MM.1S (cell line): ENCODE data around the gene DNAL1.

Experiments used
- DNase-seq: peaks from one replicate; pipeline ENCODE4 v3.0.0-alpha.2; 2015
- H2AFZ ChIP-seq: fragments of 300-600 bp; sonication (generic); 2 replicates; pipeline ENCODE4 v1.6.0; 2016; ENCODE audit warnings: antibody characterized with exemption, low read length
- H3F3A ChIP-seq: fragments of 300-600 bp; sonication (generic); 2 replicates; pipeline ENCODE4 v1.6.1; 2016; ENCODE audit warnings: mild to moderate bottlenecking, antibody characterized with exemption, low read length, moderate library complexity, mixed read lengths; ENCODE audit not compliant: insufficient read depth
- H3K27ac ChIP-seq: fragments of 300-600 bp; sonication (generic); 2 replicates; pipeline ENCODE4 v1.5.1; 2016; ENCODE audit warnings: mild to moderate bottlenecking, low read length
- H3K27me3 ChIP-seq: fragments of 300-600 bp; sonication (generic); replicated peaks from 2 replicates; pipeline ENCODE4 v1.6.0; 2016; ENCODE audit warnings: low read length; ENCODE audit not compliant: insufficient read depth
- H3K36me3 ChIP-seq: fragments of 300-600 bp; sonication (generic); replicated peaks from 2 replicates; pipeline ENCODE4 v1.6.1; 2016; ENCODE audit warnings: mild to moderate bottlenecking, low read length, mixed read lengths; ENCODE audit not compliant: insufficient read depth
- H3K4me1 ChIP-seq: fragments of 300-600 bp; sonication (generic); 2 replicates; pipeline ENCODE4 v1.6.1; 2016; ENCODE audit warnings: low read length, mixed read lengths
- H3K4me2 ChIP-seq: fragments of 300-600 bp; sonication (generic); 2 replicates; pipeline ENCODE4 v1.6.0; 2016; ENCODE audit warnings: low read depth, low read length
- H3K4me3 ChIP-seq: fragments of 300-600 bp; sonication (generic); 2 replicates; pipeline ENCODE4 v1.5.1; 2016; ENCODE audit warnings: low read length, mixed read lengths
- H3K79me2 ChIP-seq: fragments of 300-600 bp; sonication (generic); 2 replicates; pipeline ENCODE4 v1.6.1; 2016; ENCODE audit warnings: mixed run types, low read length, mixed read lengths
- H3K9ac ChIP-seq: fragments of 300-600 bp; sonication (generic); 2 replicates; pipeline ENCODE4 v1.6.1; 2016; ENCODE audit warnings: low read length, mixed read lengths
- H3K9me2 ChIP-seq: fragments of 300-600 bp; sonication (generic); replicated peaks from 2 replicates; pipeline ENCODE4 v1.6.1; 2016; ENCODE audit warnings: mild to moderate bottlenecking, low read length, mixed read lengths; ENCODE audit not compliant: insufficient read depth
- H3K9me3 ChIP-seq: fragments of 300-600 bp; sonication (generic); replicated peaks from 2 replicates; pipeline ENCODE4 v1.6.1; 2016; ENCODE audit warnings: mild to moderate bottlenecking, low read length, mixed read lengths; ENCODE audit not compliant: insufficient read depth
- H4K20me1 ChIP-seq: fragments of 300-600 bp; sonication (generic); 2 replicates; pipeline ENCODE4 v1.6.1; 2016; ENCODE audit warnings: mild to moderate bottlenecking, low read length, moderate library complexity, mixed read lengths; ENCODE audit not compliant: insufficient read depth
- CTCF ChIP-seq: fragments of 300-600 bp; sonication (generic); IDR thresholded peaks from 2 replicates; pipeline ENCODE4 v1.5.1; 2016; ENCODE audit warnings: antibody characterized with exemption, low read length, mixed read lengths
- EZH2 ChIP-seq: fragments of 300-600 bp; sonication (generic); optimal IDR thresholded peaks from 2 replicates; pipeline ENCODE3; 2017; ENCODE audit warnings: low read depth, mild to moderate bottlenecking, antibody characterized with exemption, low read length, mixed read lengths
- EZH2phosphoT487 ChIP-seq: fragments of 300-600 bp; sonication (generic); IDR thresholded peaks from 2 replicates; pipeline ENCODE4 v1.6.1; 2018; ENCODE audit warnings: antibody characterized with exemption, low read length

The DNAL1 gene

GRCh38 chr14:73720636-73721035 is 75.8 kb downstream of the DNAL1 start:
- Histone ChIP-seq H4K20me1 (no peaks in the 10 kb centered on the region), H3K4me3 (no peak overlapping the region), H3K9ac (no peak overlapping the region), H2AFZ (no peak overlapping the region), H3K4me1 (no peaks in the 10 kb centered on the region), H3K9me2 (no peaks in the 10 kb centered on the region), H3K9me3 (no peaks in the 10 kb centered on the region), H3K27ac (no peak overlapping the region), H3K79me2 (no peaks in the 10 kb centered on the region), H3K4me2 (no peak overlapping the region), H3K36me3 (no peaks in the 10 kb centered on the region), H3F3A (no peaks in the 10 kb centered on the region), H3K27me3 (no peaks in the 10 kb centered on the region)
- no peak for DNase-seq
- TF ChIP-seq CTCF: no peak
- TF ChIP-seq EZH2: no peak

- Histone ChIP-seq H3K27me3 (no peaks in the 10 kb centered on the region), H3K27ac (no peak overlapping the region), H3F3A (no peaks in the 10 kb centered on the region), H4K20me1 (no peaks in the 10 kb centered on the region), H2AFZ (no peak overlapping the region), H3K79me2 (no peaks in the 10 kb centered on the region), H3K9ac (no peak overlapping the region), H3K36me3 (no peaks in the 10 kb centered on the region), H3K4me1 (no peaks in the 10 kb centered on the region), H3K9me2 (no peaks in the 10 kb centered on the region), H3K4me3 (no peak overlapping the region), H3K9me3 (no peaks in the 10 kb centered on the region), H3K4me2 (no peak overlapping the region)
- DNase-seq: no peak
- TF ChIP-seq EZH2: no peak
- no peak for TF ChIP-seq CTCF
- no peak for TF ChIP-seq EZH2phosphoT487
Observed at GRCh38 chr14:73721101-73721821, 76.5 kb downstream of the DNAL1 start.

- Histone ChIP-seq H3K36me3 (no peaks in the 10 kb centered on the region), H3K27me3 (no peaks in the 10 kb centered on the region), H2AFZ (no peak overlapping the region), H4K20me1 (no peaks in the 10 kb centered on the region), H3K4me3 (no peak overlapping the region), H3K9me2 (no peaks in the 10 kb centered on the region), H3K9ac (no peak overlapping the region), H3K79me2 (0 out of 2 replicates have a peak, but pooled peaks cover 2% of the 10 kb centered on the region), H3F3A (no peaks in the 10 kb centered on the region), H3K27ac (no peak overlapping the region), H3K9me3 (no peaks in the 10 kb centered on the region), H3K4me2 (no peak overlapping the region), H3K4me1 (no peaks in the 10 kb centered on the region)
- DNase-seq: no peak
- TF ChIP-seq CTCF (no peak), EZH2phosphoT487 (no peak), EZH2 (no peak)
Observed at GRCh38 chr14:73722581-73722980, 77.8 kb downstream of the DNAL1 start.
